ENCODE measurements around the gene IGSF21. TPM values are rescaled to one million over a fixed set of nuclear protein-coding genes. Genes with fewer than 3 reads are reported as not detected.
A peak's percentile ranks its signal among the peaks of the same experiment; 100 is the strongest.

Gene IGSF21
- total RNA-seq, 2 experiments from 2014 or later = not detected

GRCh38 chr1:18300376-18300775 lies 192.8 kb downstream of the IGSF21 start:
- H3K27me3 Mint-ChIP-seq (ENCODE audit: low read depth) = peaks cover 33% of the 10 kb centered on the region
- no peak for DNase-seq
- no peaks in the 10 kb centered on the region for H3K9me3 Mint-ChIP-seq
- no peaks in the 10 kb centered on the region for H3K36me3 Mint-ChIP-seq (ENCODE audit: low read depth)
- no peaks in the 10 kb centered on the region for H3K4me1 Mint-ChIP-seq (ENCODE audit: low read depth)
- intact Hi-C loops (cut with micrococcal nuclease) = loop anchor here (5.0 kb wide), 1 partner anchor 638 kb away; no protein-coding TSS in a partner anchor
- H3K27ac Mint-ChIP-seq = no peak overlapping the region
- H3K4me3 Mint-ChIP-seq = no peak overlapping the region
- CTCF ChIA-PET = interaction anchor here (0.9 to 1.6 kb wide), 4 partner anchors 9 to 639 kb away, joined by 3 to 4 read pairs (median 3); no protein-coding TSS in a partner anchor

GRCh38 chr1:18302788-18303413 lies 195.3 kb downstream of the IGSF21 start:
- CTCF ChIA-PET = interaction anchor here (0.7 kb wide), 1 partner anchor 483 kb away, joined by 3 read pairs; no protein-coding TSS in a partner anchor
- DNase-seq = peak; percentile 21
- no peaks in the 10 kb centered on the region for H3K9me3 Mint-ChIP-seq
- no peak overlapping the region for H3K27ac Mint-ChIP-seq
- H3K36me3 Mint-ChIP-seq (ENCODE audit: low read depth) = no peaks in the 10 kb centered on the region
- H3K4me3 Mint-ChIP-seq = no peak overlapping the region
- peaks cover 23% of the 10 kb centered on the region for H3K27me3 Mint-ChIP-seq (ENCODE audit: low read depth)
- intact Hi-C loops (cut with micrococcal nuclease) = loop anchor here (5.0 kb wide), 1 partner anchor 641 kb away; no protein-coding TSS in a partner anchor
- no peaks in the 10 kb centered on the region for H3K4me1 Mint-ChIP-seq (ENCODE audit: low read depth)

GRCh38 chr1:18304151-18304869 lies 196.7 kb downstream of the IGSF21 start:
- DNase-seq = no peak
- CTCF ChIA-PET = no interaction called here
- no peaks in the 10 kb centered on the region for H3K36me3 Mint-ChIP-seq (ENCODE audit: low read depth)
- peaks cover 12% of the 10 kb centered on the region for H3K27me3 Mint-ChIP-seq (ENCODE audit: low read depth)
- intact Hi-C loops (cut with micrococcal nuclease) = loop anchor here (5.0 kb wide), 1 partner anchor 642 kb away; no protein-coding TSS in a partner anchor
- no peak overlapping the region for H3K27ac Mint-ChIP-seq
- H3K4me1 Mint-ChIP-seq (ENCODE audit: low read depth) = no peaks in the 10 kb centered on the region
- H3K9me3 Mint-ChIP-seq = no peaks in the 10 kb centered on the region
- no peak overlapping the region for H3K4me3 Mint-ChIP-seq

GRCh38 chr1:18305182-18305795 lies 197.7 kb downstream of the IGSF21 start:
- H3K4me1 Mint-ChIP-seq (ENCODE audit: low read depth) = no peaks in the 10 kb centered on the region
- no peak overlapping the region for H3K27ac Mint-ChIP-seq
- intact Hi-C loops (cut with micrococcal nuclease) = no loop called here
- no peaks in the 10 kb centered on the region for H3K9me3 Mint-ChIP-seq
- DNase-seq = no peak
- CTCF ChIA-PET = no interaction called here
- H3K4me3 Mint-ChIP-seq = no peak overlapping the region
- peaks cover 8% of the 10 kb centered on the region for H3K27me3 Mint-ChIP-seq (ENCODE audit: low read depth)
- H3K36me3 Mint-ChIP-seq (ENCODE audit: low read depth) = no peaks in the 10 kb centered on the region

- Mint-ChIP-seq H3K27me3 (ENCODE audit: low read depth) (peaks cover 8% of the 10 kb centered on the region), H3K4me3 (no peak overlapping the region), H3K27ac (no peak overlapping the region), H3K9me3 (peaks cover 7% of the 10 kb centered on the region), H3K36me3 (ENCODE audit: low read depth) (no peaks in the 10 kb centered on the region), H3K4me1 (ENCODE audit: low read depth) (no peaks in the 10 kb centered on the region)
- DNase-seq = no peak
- CTCF ChIA-PET = no interaction called here
- intact Hi-C loops (cut with micrococcal nuclease) = no loop called here
Observed at GRCh38 chr1:18307329-18307898, 199.8 kb downstream of the IGSF21 start.

- no peaks in the 10 kb centered on the region for H3K36me3 Mint-ChIP-seq (ENCODE audit: low read depth)
- H3K9me3 Mint-ChIP-seq = peaks cover 7% of the 10 kb centered on the region
- peaks cover 10% of the 10 kb centered on the region for H3K27me3 Mint-ChIP-seq (ENCODE audit: low read depth)
- CTCF ChIA-PET = interaction anchor here (0.6 to 1.1 kb wide), 3 partner anchors 9 to 284 kb away, joined by 3 to 5 read pairs (median 3); no protein-coding TSS in a partner anchor
- no peak overlapping the region for H3K4me3 Mint-ChIP-seq
- intact Hi-C loops (cut with micrococcal nuclease) = no loop called here
- DNase-seq = no peak
- no peaks in the 10 kb centered on the region for H3K4me1 Mint-ChIP-seq (ENCODE audit: low read depth)
- no peak overlapping the region for H3K27ac Mint-ChIP-seq
Observed at GRCh38 chr1:18309552-18310155, 202.1 kb downstream of the IGSF21 start.

- H3K4me1 Mint-ChIP-seq (ENCODE audit: low read depth) = no peaks in the 10 kb centered on the region
Observed at GRCh38 chr1:18312961-18313360, 205.4 kb downstream of the IGSF21 start.

GRCh38 chr1:18313523-18313922 lies 205.9 kb downstream of the IGSF21 start:
- no peak overlapping the region for H3K27ac Mint-ChIP-seq
- CTCF ChIA-PET = no interaction called here

More at GRCh38 chr1:18312961-18313360, 205.4 kb downstream of the IGSF21 start:
- Mint-ChIP-seq H3K27ac (no peak overlapping the region), H3K9me3 (peaks cover 7% of the 10 kb centered on the region), H3K27me3 (ENCODE audit: low read depth) (peaks cover 6% of the 10 kb centered on the region), H3K4me3 (no peak overlapping the region), H3K36me3 (ENCODE audit: low read depth) (no peaks in the 10 kb centered on the region)
- intact Hi-C loops (cut with micrococcal nuclease) = no loop called here
- DNase-seq = no peak
- CTCF ChIA-PET = no interaction called here

GRCh38 chr1:18314399-18314798 lies 206.8 kb downstream of the IGSF21 start:
- Mint-ChIP-seq H3K27ac (no peak overlapping the region), H3K4me1 (ENCODE audit: low read depth) (no peaks in the 10 kb centered on the region), H3K4me3 (no peak overlapping the region), H3K27me3 (ENCODE audit: low read depth) (peaks cover 6% of the 10 kb centered on the region), H3K9me3 (peaks cover 7% of the 10 kb centered on the region), H3K36me3 (ENCODE audit: low read depth) (no peaks in the 10 kb centered on the region)
- intact Hi-C loops (cut with micrococcal nuclease) = no loop called here
- no peak for DNase-seq
- CTCF ChIA-PET = no interaction called here

More at GRCh38 chr1:18313523-18313922, 205.9 kb downstream of the IGSF21 start:
- no peak for DNase-seq
- peaks cover 6% of the 10 kb centered on the region for H3K27me3 Mint-ChIP-seq (ENCODE audit: low read depth)
- no peaks in the 10 kb centered on the region for H3K4me1 Mint-ChIP-seq (ENCODE audit: low read depth)
- H3K36me3 Mint-ChIP-seq (ENCODE audit: low read depth) = no peaks in the 10 kb centered on the region
- H3K4me3 Mint-ChIP-seq = no peak overlapping the region
- intact Hi-C loops (cut with micrococcal nuclease) = no loop called here
- H3K9me3 Mint-ChIP-seq = peaks cover 7% of the 10 kb centered on the region

- CTCF ChIA-PET = interaction anchor here (1.0 kb wide), 1 partner anchor 17 kb away, joined by 3 read pairs; no protein-coding TSS in a partner anchor
- no peaks in the 10 kb centered on the region for H3K36me3 Mint-ChIP-seq (ENCODE audit: low read depth)
- H3K4me3 Mint-ChIP-seq = no peak overlapping the region
- no peaks in the 10 kb centered on the region for H3K4me1 Mint-ChIP-seq (ENCODE audit: low read depth)
- no peak for DNase-seq
- H3K9me3 Mint-ChIP-seq = peaks cover 7% of the 10 kb centered on the region
- no peak overlapping the region for H3K27ac Mint-ChIP-seq
- peaks cover 6% of the 10 kb centered on the region for H3K27me3 Mint-ChIP-seq (ENCODE audit: low read depth)
- intact Hi-C loops (cut with micrococcal nuclease) = no loop called here
Observed at GRCh38 chr1:18315449-18315848, 207.9 kb downstream of the IGSF21 start.

- Mint-ChIP-seq H3K27ac (no peak overlapping the region), H3K27me3 (ENCODE audit: low read depth) (peaks cover 6% of the 10 kb centered on the region), H3K36me3 (ENCODE audit: low read depth) (no peaks in the 10 kb centered on the region), H3K4me3 (no peak overlapping the region), H3K9me3 (peaks cover 3% of the 10 kb centered on the region), H3K4me1 (ENCODE audit: low read depth) (no peaks in the 10 kb centered on the region)
- intact Hi-C loops (cut with micrococcal nuclease) = no loop called here
- CTCF ChIA-PET = no interaction called here
- DNase-seq = no peak
Observed at GRCh38 chr1:18316764-18317163, 209.2 kb downstream of the IGSF21 start.

GRCh38 chr1:18319099-18319498 lies 211.5 kb downstream of the IGSF21 start:
- CTCF ChIA-PET = no interaction called here
- H3K4me3 Mint-ChIP-seq = no peak overlapping the region
- DNase-seq = no peak
- H3K27ac Mint-ChIP-seq = no peak overlapping the region
- H3K27me3 Mint-ChIP-seq (ENCODE audit: low read depth) = peaks cover 16% of the 10 kb centered on the region
- no peaks in the 10 kb centered on the region for H3K4me1 Mint-ChIP-seq (ENCODE audit: low read depth)
- H3K36me3 Mint-ChIP-seq (ENCODE audit: low read depth) = no peaks in the 10 kb centered on the region
- intact Hi-C loops (cut with micrococcal nuclease) = no loop called here
- H3K9me3 Mint-ChIP-seq = no peaks in the 10 kb centered on the region

Measured in activated naive CD4-positive, alpha-beta T cell treated with anti-CD3 and anti-CD28 coated beads for 36 hours (primary cell).